ENCODE results near the gene SERINC2. TPM values are rescaled to one million over a fixed set of nuclear protein-coding genes. Genes with fewer than 3 reads are reported as not detected.
"Not testable (repeated sequence)": the region's sequence is repeated elsewhere in the genome, so short reads cannot be mapped to it uniquely, and the experiment has no call there.

The SERINC2 gene
- total RNA-seq, 1 donor from 2014 or later, result not detected

GRCh38 chr1:31470794-31471315 is 57.8 kb downstream of the SERINC2 start:
- Mint-ChIP-seq H3K36me3 (ENCODE audit: low read depth) (no peaks in the 10 kb centered on the region), H3K4me1 (peaks cover 6% of the 10 kb centered on the region), H3K9me3 (no peaks in the 10 kb centered on the region), H3K27me3 (peaks cover 20% of the 10 kb centered on the region), H3K27ac (no peak overlapping the region), H3K4me3 (no peak overlapping the region)
- DNase-seq, result no peak
- intact Hi-C loops (cut with micrococcal nuclease), result no loop called here

- intact Hi-C loops (cut with micrococcal nuclease); H3K4me3 Mint-ChIP-seq; DNase-seq: not testable (repeated sequence)
These were observed 58.7 kb downstream of the SERINC2 start for GRCh38 chr1:31471452-31472313.

GRCh38 chr1:31472314-31472651 is 59.3 kb downstream of the SERINC2 start:
- intact Hi-C loops (cut with micrococcal nuclease), result not testable (repeated sequence)

More at GRCh38 chr1:31471452-31472313, 58.7 kb downstream of the SERINC2 start:
- peaks cover 28% of the 10 kb centered on the region for H3K27me3 Mint-ChIP-seq
- not testable (repeated sequence) for H3K36me3 Mint-ChIP-seq (ENCODE audit: low read depth); H3K4me1 Mint-ChIP-seq; H3K27ac Mint-ChIP-seq; H3K9me3 Mint-ChIP-seq

GRCh38 chr1:31472673-31473072 is 59.7 kb downstream of the SERINC2 start:
- H3K27ac Mint-ChIP-seq; H3K9me3 Mint-ChIP-seq; intact Hi-C loops (cut with micrococcal nuclease); H3K4me3 Mint-ChIP-seq; H3K36me3 Mint-ChIP-seq (ENCODE audit: low read depth); DNase-seq: not testable (repeated sequence)
- Mint-ChIP-seq H3K4me1 (peaks cover 11% of the 10 kb centered on the region), H3K27me3 (peaks cover 31% of the 10 kb centered on the region)

More at GRCh38 chr1:31472314-31472651, 59.3 kb downstream of the SERINC2 start:
- H3K27ac Mint-ChIP-seq; H3K4me3 Mint-ChIP-seq; DNase-seq; H3K9me3 Mint-ChIP-seq; H3K36me3 Mint-ChIP-seq (ENCODE audit: low read depth): not testable (repeated sequence)
- Mint-ChIP-seq H3K4me1 (peaks cover 11% of the 10 kb centered on the region), H3K27me3 (peaks cover 31% of the 10 kb centered on the region)

GRCh38 chr1:31473508-31473907 is 60.5 kb downstream of the SERINC2 start:
- H3K4me3 Mint-ChIP-seq; H3K9me3 Mint-ChIP-seq; DNase-seq; intact Hi-C loops (cut with micrococcal nuclease); H3K27ac Mint-ChIP-seq; H3K36me3 Mint-ChIP-seq (ENCODE audit: low read depth): not testable (repeated sequence)
- Mint-ChIP-seq H3K4me1 (peaks cover 11% of the 10 kb centered on the region), H3K27me3 (peaks cover 34% of the 10 kb centered on the region)

- H3K27ac Mint-ChIP-seq; H3K9me3 Mint-ChIP-seq; intact Hi-C loops (cut with micrococcal nuclease); DNase-seq; H3K36me3 Mint-ChIP-seq (ENCODE audit: low read depth); H3K4me3 Mint-ChIP-seq: not testable (repeated sequence)
- peaks cover 11% of the 10 kb centered on the region for H3K4me1 Mint-ChIP-seq
- peaks cover 34% of the 10 kb centered on the region for H3K27me3 Mint-ChIP-seq
These were observed 61.6 kb downstream of the SERINC2 start for GRCh38 chr1:31474567-31474966.

GRCh38 chr1:31476891-31477846 is 64.2 kb downstream of the SERINC2 start:
- Mint-ChIP-seq H3K4me1 (peaks cover 7% of the 10 kb centered on the region), H3K27ac (no peak overlapping the region), H3K9me3 (no peaks in the 10 kb centered on the region), H3K4me3 (no peak overlapping the region), H3K27me3 (peaks cover 28% of the 10 kb centered on the region), H3K36me3 (ENCODE audit: low read depth) (no peaks in the 10 kb centered on the region)
- intact Hi-C loops (cut with micrococcal nuclease), result no loop called here
- DNase-seq, result no peak

- Mint-ChIP-seq H3K4me1 (peaks cover 5% of the 10 kb centered on the region), H3K27ac (no peak overlapping the region), H3K36me3 (ENCODE audit: low read depth) (no peaks in the 10 kb centered on the region), H3K4me3 (no peak overlapping the region), H3K9me3 (no peaks in the 10 kb centered on the region), H3K27me3 (peaks cover 27% of the 10 kb centered on the region)
- DNase-seq, result no peak
- intact Hi-C loops (cut with micrococcal nuclease), result no loop called here
These were observed 65.2 kb downstream of the SERINC2 start for GRCh38 chr1:31478167-31478566.

GRCh38 chr1:31479811-31480210 is 66.8 kb downstream of the SERINC2 start:
- Mint-ChIP-seq H3K27ac (no peak overlapping the region), H3K4me1 (peaks cover 5% of the 10 kb centered on the region), H3K4me3 (no peak overlapping the region), H3K9me3 (no peaks in the 10 kb centered on the region), H3K27me3 (peaks cover 23% of the 10 kb centered on the region), H3K36me3 (ENCODE audit: low read depth) (no peaks in the 10 kb centered on the region)
- intact Hi-C loops (cut with micrococcal nuclease), result no loop called here
- DNase-seq, result no peak

- H3K27ac Mint-ChIP-seq; H3K4me3 Mint-ChIP-seq; DNase-seq; H3K36me3 Mint-ChIP-seq (ENCODE audit: low read depth); H3K4me1 Mint-ChIP-seq; H3K9me3 Mint-ChIP-seq; intact Hi-C loops (cut with micrococcal nuclease): not testable (repeated sequence)
- H3K27me3 Mint-ChIP-seq, result peaks cover 20% of the 10 kb centered on the region
These were observed 67.4 kb downstream of the SERINC2 start for GRCh38 chr1:31480426-31480825.

GRCh38 chr1:31482482-31483011 is 69.5 kb downstream of the SERINC2 start:
- intact Hi-C loops (cut with micrococcal nuclease), result no loop called here
- Mint-ChIP-seq H3K27ac (no peak overlapping the region), H3K4me3 (no peak overlapping the region), H3K36me3 (ENCODE audit: low read depth) (no peaks in the 10 kb centered on the region), H3K27me3 (peaks cover 5% of the 10 kb centered on the region), H3K4me1 (peaks cover 5% of the 10 kb centered on the region), H3K9me3 (no peaks in the 10 kb centered on the region)
- no peak for DNase-seq

GRCh38 chr1:31483012-31483946 is 70.3 kb downstream of the SERINC2 start:
- H3K9me3 Mint-ChIP-seq, result no peaks in the 10 kb centered on the region

More at GRCh38 chr1:31483012-31483946, 70.3 kb downstream of the SERINC2 start:
- intact Hi-C loops (cut with micrococcal nuclease), result no loop called here
- H3K27me3 Mint-ChIP-seq, result peaks cover 1% of the 10 kb centered on the region
- H3K27ac Mint-ChIP-seq, result no peak overlapping the region
- H3K4me3 Mint-ChIP-seq, result no peak overlapping the region
- no peaks in the 10 kb centered on the region for H3K36me3 Mint-ChIP-seq (ENCODE audit: low read depth)
- DNase-seq, result no peak
- peaks cover 8% of the 10 kb centered on the region for H3K4me1 Mint-ChIP-seq
